HG02943 (cell line): Measurements from ENCODE around the gene NHP2.
"Not testable (repeated sequence)": the region's sequence is repeated elsewhere in the genome, so short reads cannot be mapped to it uniquely, and the experiment has no call there.

Experiments
- ATAC-seq: cut with Tn5 transposase; IDR thresholded peaks from one replicate; pipeline ENCODE4 v1.9.1; 2021; ENCODE audit warnings: mild to moderate bottlenecking, low read depth, moderate library complexity; ENCODE audit not compliant: unreplicated experiment

NHP2 gene

DNA sequence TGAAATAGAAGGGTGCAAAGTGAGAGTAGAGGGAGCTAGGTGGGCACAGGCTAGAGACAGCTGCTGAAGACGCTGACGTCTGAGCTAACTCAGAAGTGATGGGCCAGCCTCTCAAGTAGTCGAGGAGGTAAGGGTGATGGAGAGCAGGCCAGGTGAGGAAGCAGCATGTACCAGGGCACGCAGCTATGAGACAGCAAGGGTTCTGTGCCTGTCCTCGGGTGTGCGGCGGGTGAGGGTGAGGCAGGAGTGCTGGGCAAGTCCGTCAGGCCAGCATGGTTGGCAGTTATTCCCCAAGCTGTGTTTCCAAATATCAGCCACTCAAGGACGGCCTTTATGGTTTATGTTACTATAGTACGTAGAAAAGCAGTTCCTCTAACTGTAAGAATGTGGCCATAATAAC lies 16.7 kb downstream of the NHP2 start:
- ATAC-seq, result no peak

DNA sequence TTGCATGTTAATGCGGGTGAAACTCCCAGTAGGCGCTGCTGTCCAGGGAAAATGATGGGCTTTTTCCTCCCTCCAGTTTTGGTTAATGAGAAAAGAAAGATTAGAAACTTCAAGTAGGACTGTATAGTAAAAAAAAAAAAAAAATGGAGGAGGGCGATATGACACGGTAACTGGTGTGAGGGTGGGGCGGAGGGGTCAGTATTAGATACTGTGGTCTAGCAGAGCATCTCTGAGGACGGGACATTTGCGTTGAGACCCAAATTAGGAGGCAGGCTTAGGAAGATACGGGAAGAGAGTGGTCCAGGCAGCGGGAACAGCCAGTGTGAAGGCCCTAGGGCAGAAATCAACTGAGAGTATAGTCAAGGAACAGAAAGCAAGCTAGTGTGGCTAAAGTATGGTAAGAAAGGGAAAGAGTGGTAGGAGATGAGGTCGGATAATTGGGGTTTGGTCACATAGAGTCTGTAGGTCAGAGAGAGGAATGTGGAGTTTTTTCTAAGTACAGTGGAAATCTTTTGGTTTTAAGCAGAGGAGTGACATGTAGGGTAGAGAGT lies 22.2 kb downstream of the NHP2 start:
- ATAC-seq, result peak; percentile 17

DNA sequence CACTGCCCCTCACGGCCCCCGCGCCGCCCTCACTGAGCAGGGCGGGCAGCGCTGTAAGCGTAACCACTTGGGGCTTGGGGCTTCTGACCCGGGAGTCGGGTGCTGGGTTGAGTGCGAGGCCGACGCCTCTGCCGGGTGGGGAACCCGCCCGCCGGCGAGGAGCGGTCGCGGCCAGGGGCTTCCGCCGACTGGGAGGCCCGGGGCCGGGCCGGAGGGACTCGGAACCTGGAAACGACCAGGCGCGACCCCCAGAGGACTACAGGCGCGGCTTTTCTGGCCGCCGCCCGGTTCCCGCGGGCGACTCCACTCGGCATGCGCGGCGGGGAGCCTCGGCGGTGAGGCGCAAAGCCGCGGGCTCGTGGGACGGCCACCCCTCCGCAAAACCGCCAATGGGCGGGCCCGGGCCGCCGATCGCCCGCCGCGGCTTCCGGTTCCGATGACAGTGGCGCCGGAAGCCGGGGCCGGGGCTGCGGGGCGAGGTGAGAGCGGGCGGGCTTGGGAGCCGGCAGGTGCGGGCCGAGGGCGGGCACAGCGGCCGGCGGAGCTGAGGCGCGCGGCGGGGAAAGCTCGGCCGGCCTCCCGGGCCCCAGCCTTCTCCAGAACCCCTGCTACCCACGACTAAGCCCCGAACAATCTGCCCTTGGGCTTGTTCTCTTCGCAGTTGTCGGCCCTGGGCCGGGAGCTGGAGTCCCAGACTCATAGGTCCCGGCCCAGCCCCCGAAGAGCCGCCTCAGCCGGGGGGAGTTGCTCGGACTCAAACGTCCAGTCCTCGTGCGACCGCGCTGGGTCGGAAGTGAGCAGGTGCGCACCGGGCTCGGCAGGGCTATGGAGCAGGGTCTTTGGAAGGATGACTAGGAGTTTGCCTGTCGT lies 22.9 kb downstream of the NHP2 start, which contains the start of gene RMND5B:
RMND5B (plus strand) TSS at position 439 of the 870 bp plus-strand sequence. CDS start 7,106 bp downstream, outside the sequence.
- peak; percentile 68 for ATAC-seq

DNA sequence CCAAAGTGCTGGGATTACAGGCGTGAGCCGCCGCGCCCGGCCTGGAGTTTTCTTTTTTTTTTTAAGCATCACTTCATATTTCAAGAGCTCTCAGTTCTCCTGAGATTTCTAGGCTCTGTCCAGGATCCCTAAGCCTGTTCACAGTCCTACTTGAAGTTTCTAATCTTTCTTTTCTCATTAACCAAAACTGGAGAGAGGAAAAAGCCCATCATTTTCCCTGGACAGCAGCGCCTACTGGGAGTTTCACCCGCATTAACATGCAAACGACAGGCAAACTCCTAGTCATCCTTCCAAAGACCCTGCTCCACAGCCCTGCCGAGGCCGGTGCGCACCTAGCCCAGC lies 23.5 kb downstream of the NHP2 start:
- not testable (repeated sequence) for ATAC-seq

DNA sequence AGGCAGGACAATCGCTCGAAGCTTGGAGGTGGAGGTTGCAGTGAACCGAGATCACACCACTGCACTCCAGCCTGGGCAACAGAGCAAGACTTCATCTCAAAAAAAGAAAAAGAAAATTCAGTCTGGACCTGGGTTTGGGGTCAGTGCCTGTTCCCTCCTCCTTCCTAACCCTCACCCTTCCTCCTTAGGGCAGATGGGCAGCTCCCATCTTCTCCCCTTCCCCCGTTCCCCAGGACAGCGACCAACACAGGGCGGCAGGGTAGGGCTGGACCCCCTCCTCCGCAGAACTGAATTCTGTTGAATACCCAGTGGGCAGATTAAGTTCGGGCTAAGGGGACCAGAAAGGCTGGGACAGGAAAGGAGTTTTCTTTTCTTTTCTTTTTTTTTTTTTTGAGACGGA lies 24.4 kb downstream of the NHP2 start:
- ATAC-seq, result no peak

DNA sequence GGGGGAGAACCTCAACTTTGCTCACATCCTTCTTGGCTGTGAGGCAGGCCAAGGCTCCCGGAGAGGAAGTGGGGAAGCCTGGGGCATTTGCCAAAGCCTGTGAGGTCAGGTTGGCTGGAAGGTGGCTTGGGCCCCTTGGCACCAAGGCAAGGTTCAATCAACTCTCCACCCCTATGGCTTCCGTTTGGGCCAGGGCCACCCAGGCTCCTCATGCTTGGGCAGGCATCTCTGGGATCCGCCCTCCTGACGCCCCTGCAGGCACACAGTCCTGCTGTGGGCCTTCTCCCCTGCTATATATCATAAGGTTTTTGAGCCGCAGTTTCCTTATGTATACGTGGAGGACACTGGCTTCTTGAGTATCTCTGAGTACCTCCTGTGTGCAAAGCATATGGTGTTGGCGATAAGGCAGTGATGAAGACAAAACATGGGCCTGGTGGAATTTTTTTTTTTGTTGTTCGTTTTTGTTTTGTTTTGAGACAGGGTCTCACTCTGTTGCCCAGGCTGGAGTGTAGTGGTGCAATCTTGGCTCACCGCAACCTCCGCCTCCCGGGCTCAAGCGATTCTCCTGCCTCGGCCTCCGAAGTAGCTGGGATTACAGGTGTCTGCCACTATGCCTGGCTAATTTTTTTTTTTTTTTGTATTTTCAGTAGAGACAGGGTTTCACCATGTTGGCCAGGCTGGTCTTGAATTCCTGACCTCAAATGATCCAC lies 26.2 kb downstream of the NHP2 start:
- not testable (repeated sequence) for ATAC-seq

DNA sequence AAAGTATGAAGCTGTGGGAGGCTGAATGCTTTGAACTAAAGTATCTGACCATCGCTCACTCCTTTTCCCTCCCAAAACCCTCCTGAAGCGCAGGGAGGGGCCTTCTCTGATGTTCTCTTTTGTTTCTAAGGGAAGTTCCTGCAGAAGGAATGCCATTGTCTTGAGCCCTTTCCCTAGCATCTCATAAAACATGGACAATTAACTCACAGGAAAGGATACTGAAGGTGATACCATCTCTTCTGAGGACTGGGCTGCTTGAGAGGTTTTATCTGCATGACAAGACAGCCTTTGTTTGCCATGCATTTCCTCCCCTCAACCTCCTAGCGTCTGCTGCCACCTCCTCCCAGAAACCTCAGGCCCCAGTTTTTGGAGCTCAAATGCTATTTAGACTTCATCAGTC lies 27.1 kb downstream of the NHP2 start:
- no peak for ATAC-seq

DNA sequence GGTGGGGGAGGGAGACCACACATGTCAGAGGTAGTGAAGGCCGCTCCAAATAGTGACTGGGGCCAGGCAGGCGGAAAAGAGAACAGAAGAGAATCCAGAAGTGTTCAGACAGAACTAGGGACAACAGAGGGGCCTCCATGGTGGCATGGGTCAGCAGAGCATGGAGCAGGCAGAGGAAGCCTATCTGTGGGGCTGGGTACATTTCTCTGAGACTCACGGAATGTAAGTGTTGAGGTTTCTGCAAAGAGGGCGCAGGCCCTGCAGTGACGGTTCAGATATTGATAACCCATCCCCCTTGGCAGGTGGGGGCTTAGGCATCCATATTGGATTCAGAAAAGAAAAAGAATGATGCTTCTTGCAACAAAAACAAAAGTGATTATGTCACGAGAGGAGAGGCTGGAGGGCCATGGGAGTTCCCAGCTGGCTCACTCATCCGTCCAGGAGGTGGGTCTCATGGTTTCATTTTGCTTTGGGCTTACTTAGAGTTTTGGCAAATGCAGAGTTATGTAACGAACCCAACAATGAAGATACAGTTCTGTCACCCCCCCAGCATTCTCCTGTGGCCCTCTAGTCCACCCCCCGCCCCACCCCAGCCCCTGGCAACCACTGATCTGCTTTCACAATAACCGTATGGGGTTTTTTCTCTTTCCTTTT lies 28.3 kb downstream of the NHP2 start:
- ATAC-seq, result no peak

DNA sequence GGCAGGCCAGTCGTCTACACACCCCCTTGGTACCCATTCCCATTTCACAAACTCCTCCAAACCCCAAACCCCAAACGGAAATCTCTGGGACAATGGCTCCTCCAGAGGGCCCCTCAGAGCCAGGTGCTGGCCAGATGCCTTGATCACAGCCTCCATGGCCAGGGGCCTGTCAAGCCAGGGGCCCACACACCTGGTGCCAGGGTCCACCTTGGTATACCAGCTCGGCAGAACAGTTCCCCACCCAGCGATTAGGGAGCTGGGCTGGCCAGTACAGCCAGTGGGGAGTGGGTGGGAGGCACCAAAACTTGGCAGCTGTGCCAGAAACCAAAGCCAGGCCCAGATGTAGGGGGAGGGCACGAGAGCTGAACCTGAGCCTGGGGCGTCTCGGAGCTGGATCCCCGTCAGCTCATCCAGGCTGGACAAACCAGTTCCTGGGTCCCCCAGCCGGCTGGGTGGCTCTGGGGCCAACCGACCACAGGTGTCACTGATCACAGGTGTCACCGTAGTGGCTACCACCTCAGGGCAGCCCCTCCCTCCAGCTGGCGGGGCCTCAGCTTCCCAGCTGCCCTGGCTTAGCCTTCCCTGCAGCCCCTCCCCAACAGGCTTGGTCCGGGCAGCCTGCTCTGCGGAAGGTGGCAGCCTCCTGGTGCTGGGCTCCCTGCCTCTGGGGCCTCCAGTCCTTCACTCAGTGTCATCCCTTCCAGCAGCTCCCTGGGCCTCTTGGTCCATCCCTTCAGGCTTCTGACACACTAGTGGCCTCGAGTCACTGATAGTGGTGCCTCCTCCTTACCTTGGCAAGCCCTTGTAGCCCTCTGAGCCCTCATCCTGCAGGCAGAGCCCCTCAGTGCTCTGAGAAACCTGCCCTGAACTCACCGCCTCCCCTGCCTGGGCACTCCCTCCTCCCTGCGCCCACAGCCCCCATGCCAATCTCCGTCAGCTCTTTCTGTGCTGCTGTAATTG lies 29.4 kb downstream of the NHP2 start:
- ATAC-seq, result no peak

DNA sequence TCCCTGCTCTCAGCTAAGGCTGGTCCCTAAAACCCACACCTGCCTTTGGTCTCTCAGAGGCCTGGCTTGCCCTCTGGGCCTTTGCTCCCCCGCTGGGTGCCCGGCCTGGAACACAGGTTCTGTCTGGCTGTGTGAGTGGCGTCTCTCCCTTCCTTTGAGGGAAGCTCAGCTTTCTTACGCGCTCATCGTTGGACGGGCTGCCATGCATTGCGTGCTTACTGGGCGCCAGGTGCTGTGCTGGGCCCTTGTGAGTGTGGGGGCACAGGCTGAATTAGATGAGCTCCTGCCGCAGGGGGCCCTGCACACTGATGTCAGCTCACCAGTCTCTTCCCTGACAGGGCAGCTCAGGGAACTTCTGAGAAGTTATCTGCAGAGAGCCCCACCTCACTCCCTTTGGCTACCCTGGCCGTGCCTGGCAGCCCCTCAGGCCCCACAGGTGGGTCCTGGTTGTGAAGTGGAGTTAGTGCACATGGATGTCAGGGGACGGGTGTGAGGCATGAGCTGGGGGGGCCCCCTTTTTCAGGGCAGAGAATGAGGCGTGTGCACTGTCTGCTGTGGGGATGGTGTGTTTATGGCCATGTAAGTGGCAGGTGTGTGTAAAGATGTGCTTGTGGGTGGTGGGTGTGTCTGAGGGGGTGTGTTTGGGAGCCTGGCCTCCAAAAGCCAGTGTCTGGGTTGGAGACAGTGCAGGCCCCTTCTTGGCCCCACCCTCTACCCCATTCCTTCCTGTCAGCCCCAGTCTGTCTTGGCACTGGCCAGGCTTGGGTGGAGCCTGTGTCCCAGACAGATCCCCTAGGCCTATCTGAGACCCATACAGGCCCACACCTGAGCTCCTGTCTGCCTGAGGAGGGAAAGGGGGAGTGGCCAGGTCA lies 30.4 kb downstream of the NHP2 start:
- ATAC-seq, result no peak

DNA sequence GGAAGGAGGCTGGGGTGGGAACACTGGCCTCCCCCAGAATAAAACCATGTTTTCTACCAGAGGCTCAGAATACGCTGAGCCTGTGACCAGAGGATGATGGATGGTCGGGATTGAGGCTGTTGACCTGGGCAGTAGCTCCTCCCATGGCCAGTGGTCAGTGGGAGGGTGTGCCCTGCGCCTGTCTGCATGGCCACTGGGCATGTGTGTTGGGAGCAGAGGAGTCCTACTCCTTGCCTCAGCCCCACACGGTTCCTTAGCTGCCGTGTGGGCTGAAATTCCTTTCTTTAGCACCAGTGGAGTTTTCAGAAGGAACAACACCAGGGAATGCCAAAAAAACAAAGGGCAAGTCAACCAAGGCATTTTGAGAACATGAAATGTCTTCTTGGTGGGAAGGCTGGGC lies 31.3 kb downstream of the NHP2 start:
- no peak for ATAC-seq

DNA sequence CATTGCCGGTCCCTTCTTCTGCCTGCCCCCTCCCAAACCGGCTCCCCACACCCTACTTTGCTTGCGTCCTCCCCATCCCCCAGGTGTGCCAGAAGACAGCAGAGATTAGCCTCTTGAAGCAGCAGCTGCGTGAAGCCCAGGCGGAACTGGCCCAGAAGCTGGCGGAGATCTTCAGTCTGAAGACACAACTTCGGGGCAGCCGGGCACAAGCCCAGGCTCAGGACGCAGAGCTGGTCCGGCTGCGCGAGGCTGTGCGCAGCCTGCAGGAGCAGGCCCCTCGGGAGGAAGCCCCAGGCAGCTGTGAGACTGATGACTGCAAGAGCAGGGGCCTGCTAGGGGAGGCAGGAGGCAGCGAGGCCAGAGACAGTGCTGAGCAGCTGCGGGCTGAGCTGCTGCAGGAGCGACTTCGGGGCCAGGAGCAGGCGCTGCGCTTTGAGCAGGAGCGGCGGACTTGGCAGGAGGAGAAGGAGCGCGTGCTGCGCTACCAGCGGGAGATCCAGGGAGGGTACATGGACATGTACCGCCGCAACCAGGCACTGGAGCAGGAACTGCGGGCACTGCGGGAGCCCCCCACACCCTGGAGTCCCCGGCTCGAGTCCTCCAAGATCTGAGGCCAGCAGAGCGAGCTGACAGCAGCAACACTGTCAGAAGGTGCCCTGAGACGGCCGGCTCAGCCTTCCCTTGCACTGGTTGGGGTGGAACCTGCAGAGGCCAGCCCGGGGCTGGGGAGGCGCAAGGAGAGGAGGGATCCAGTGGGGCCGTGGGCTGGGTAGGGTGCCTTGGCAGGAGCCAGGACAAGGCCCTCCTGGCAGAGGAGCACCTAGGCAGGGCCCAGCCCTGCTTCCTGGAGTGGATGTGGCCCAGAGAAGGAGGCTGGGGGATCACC lies 32.1 kb downstream of the NHP2 start:
- no peak for ATAC-seq

DNA sequence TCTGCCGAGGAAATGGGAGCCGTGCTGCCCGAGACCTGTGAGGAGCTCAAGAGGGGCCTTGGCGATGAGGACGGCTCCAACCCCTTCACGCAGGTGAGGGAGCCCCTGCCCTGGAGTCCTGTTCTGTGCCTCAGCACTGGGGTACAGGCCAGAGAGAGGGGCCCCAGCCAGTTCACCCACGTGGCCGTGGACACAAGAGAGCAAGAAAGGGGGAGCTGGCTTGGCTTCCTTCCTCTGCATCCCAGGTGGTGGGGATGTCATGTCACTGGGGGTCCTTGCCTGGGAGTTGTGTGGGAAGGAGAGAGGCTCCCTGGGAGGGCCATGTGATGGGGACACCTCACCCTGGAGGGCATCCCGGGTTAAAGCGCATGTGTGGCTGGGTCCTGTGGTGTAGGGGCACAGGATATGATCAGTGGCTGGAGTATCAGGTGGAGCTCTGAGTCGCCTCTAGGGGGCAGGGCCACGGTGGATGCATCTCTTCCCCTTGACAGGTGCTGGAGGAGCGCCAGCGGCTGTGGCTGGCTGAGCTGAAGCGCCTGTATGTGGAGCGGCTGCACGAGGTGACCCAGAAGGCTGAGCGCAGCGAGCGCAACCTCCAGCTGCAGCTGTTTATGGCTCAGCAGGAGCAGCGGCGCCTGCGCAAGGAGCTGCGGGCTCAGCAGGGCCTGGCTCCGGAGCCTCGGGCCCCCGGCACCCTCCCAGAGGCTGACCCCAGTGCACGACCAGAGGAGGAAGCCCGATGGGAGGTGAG lies 32.9 kb downstream of the NHP2 start:
- ATAC-seq, result peak; percentile 64

DNA sequence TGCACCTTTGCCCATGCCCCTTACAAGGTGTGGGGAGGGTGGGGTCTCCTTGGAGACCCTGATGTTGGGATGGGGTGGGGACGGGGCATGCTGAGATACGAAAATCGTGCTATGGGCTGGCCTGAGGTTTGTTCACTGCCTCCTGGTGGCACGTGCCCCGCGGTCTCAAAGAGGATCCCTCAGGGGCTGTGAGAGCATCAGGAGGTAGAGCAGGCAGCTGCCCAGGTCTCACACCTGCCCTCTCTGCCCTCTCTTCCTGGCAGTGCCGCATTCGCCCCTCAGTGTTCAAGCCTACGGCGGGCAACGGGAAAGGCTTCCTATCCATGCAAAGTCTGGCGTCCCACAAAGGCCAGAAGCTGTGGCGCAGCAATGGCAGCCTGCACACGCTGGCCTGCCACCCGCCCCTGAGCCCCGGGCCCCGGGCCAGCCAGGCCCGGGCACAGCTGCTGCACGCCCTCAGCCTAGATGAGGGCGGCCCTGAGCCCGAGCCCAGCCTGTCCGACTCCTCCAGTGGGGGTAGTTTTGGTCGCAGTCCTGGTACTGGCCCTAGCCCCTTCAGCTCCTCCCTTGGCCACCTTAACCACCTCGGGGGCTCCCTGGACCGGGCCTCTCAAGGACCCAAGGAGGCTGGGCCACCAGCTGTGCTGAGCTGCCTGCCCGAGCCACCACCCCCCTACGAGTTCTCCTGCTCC lies 33.6 kb downstream of the NHP2 start:
- ATAC-seq, result no peak

DNA sequence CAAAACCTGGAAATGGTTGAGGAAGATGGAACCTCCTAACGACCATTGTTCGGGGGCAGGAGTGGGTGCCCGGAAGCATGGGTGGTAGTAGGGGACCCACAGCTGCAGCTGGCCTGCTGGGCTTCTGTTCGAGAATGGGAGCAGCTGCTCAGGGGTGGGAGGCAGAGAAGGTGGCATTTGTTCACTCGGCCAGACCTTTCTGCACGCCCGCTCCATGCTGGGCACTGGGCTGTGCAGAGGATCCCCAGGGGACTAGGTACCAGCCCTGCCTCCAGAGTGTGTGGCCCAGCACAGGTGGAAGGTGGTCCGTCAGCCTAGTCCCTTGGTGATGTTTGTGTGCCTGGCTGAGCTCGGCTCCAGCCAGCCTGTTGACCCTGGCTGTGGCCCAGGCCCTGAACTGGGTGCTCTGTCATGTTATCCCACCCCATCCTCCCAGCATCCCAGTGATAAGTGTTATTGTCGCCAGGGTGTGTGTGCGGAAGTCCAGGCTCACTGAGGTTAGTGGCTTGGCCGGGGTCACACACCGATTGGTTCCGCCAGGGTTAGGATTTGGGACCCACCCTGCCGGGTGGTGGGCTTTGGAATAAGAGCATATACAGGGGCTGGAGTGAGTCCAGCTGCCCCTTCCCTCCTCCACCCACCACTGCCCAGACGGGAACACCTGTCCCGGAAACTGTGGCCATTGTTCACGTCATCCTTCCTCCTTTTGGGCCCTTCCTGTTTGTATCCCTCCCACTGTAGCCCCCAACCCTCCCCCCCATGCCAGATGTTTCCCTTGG lies 35.6 kb downstream of the NHP2 start:
- no peak for ATAC-seq
